Peyer's patch (tissue), 4 donors: ENCODE results near the gene KCNQ1.

ENCODE experiments used
- CTCF ChIP-seq, 6 experiments: fragments of 450-650 bp in 4 of 6; fragments of 200-600 bp in 2 of 6; sonication (generic) in 1 of 6; IDR thresholded peaks; one replicate each; pipeline ENCODE4 v1.5.1; 2017 to 2019; ENCODE audit warnings: antibody characterized with exemption in 6 of 6, mild to moderate bottlenecking in 3 of 6, moderate library complexity in 1 of 6
- POLR2A ChIP-seq, 2 donors: fragments of 450-650 bp; IDR thresholded peaks; one replicate each; pipeline ENCODE4 v1.5.1; 2017; ENCODE audit warnings: antibody characterized with exemption in 2 of 2, mild to moderate bottlenecking in 2 of 2, moderate library complexity in 2 of 2

GRCh38 chr11:2832533-2833020, 387.8 kb downstream of the KCNQ1 start:
- TF ChIP-seq CTCF (IDR thresholded peaks at IDR 0.05) (no peak), POLR2A (IDR thresholded peaks at IDR 0.05) (no peak)
